ENCODE measurements around the gene VPS4A. TPM values are rescaled to one million over a fixed set of nuclear protein-coding genes. Genes with fewer than 3 reads are reported as not detected.

The VPS4A gene
- total and polyA plus RNA-seq, 10 of the 15 experiments (the other 5 are each of a cell fraction or from before 2014, with no cell fraction given) = 5.2 to 36.3 (median 21.4) TPM

GRCh38 chr16:69318911-69319289 lies 7.8 kb downstream of the VPS4A start:
- Histone ChIP-seq H3K9me3 (replicated peaks; ENCODE audit: control insufficient read depth, insufficient read depth, low read length) (no peaks in the 10 kb centered on the region), H4K20me1 (ENCODE audit: control insufficient read depth, insufficient read depth) (no peaks in the 10 kb centered on the region), H3K4me3 (no peak overlapping the region), H3K79me2 (ENCODE audit: control insufficient read depth, insufficient read depth, low read length) (peaks cover 7% of the 10 kb centered on the region), H3K27ac (ENCODE audit: control insufficient read depth, insufficient read depth) (no peak overlapping the region), H3K4me1 (ENCODE audit: control insufficient read depth, insufficient read depth, low read length) (no peaks in the 10 kb centered on the region; the same call in 1 of the 2 replicates), H3K27me3 (replicated peaks in 1 of 2; ENCODE audit: control insufficient read depth in 2 of 2, insufficient read depth in 2 of 2, low read length in 1 of 2) (no peaks in the 10 kb centered on the region), H2AFZ (ENCODE audit: control insufficient read depth, low read depth, low read length) (no peak overlapping the region), H3K9ac (ENCODE audit: control insufficient read depth, insufficient read depth, low read length) (no peak overlapping the region), H3K4me2 (ENCODE audit: control insufficient read depth, insufficient read depth) (no peak overlapping the region), H3K36me3 (ENCODE audit: control insufficient read depth in 2 of 2, insufficient read depth in 2 of 2, low read length in 1 of 2) (peaks cover 24 to 47% of the 10 kb centered on the region in 2 experiments)
- CTCF ChIA-PET = interaction anchor here (0.6 kb wide), 1 partner anchor 62 kb away, joined by 3 read pairs; no protein-coding TSS in a partner anchor
- ATAC-seq (no peak), DNase-seq (ENCODE audit: low read depth, low spot score) (no peak), FAIRE-seq (no peak)
- 96% methylated on average over 10 of the region's 10 CpGs for WGBS (ENCODE audit: insufficient coverage, insufficient replicate concordance, low lambda C conversion rate, missing lambda C conversion rate)
- SMC1A ChIA-PET (ENCODE audit: uncharacterized antibody, unreplicated experiment) = interaction anchor here (1.4 kb wide), 1 partner anchor 10 kb away, joined by 4 read pairs; no protein-coding TSS in a partner anchor
- POLR2A ChIA-PET = no interaction called here
- BruUV-seq (replicated peaks) = no TSS peak
- in situ Hi-C loops (cut with MboI) (no loop called here), intact Hi-C loops (cut with micrococcal nuclease; ENCODE audit: unreplicated experiment) (no loop called here)
- TF ChIP-seq TCF12 (IDR thresholded peaks at IDR 0.05; ENCODE audit: low read depth, low read length) (no peak), CTCF (IDR thresholded peaks at IDR 0.05 in 2 of 3, conservative IDR thresholded peaks at IDR 0.05 in 1 of 3; ENCODE audit: control insufficient read depth in 2 of 3, extremely low read depth in 1 of 3, insufficient read depth in 1 of 3, low read depth in 3 of 3, low read length in 3 of 3) (no peak), ZNF274 (IDR thresholded peaks at IDR 0.05; ENCODE audit: insufficient read depth, insufficient read length) (no peak), EGR1 (IDR thresholded peaks at IDR 0.05; ENCODE audit: borderline replicate concordance in 1 of 2, low read depth in 2 of 2, low read length in 2 of 2) (no peak), MYB (IDR thresholded peaks at IDR 0.05; ENCODE audit: borderline replicate concordance, low read depth, low read length) (no peak), RB1 (IDR thresholded peaks at IDR 0.05; ENCODE audit: borderline replicate concordance) (no peak)
- RAD21 ChIA-PET (ENCODE audit: unreplicated experiment) = no interaction called here

All from GM12878 (cell line).